Right lobe of liver (tissue), 6 donors: ENCODE measurements around the gene MDM2. TPM values are rescaled to one million over a fixed set of nuclear protein-coding genes. Genes with fewer than 3 reads are reported as not detected.

ENCODE experiments used
- ATAC-seq, 4 donors: fragments of 200-7000 bp; cut with Tn5 transposase; one replicate each; pipeline ENCODE4 v1.9.1; 2020; ENCODE audit warnings: mild to moderate bottlenecking in 4 of 4, moderate library complexity in 4 of 4
- DNase-seq, 3 donors: peaks; one replicate each; pipeline ENCODE4 v3.0.0-alpha.2; 2020
- H3K27ac ChIP-seq, 3 donors: fragments of 200-600 bp; one replicate each; pipeline ENCODE4 v1.8.0; 2022
- H3K27me3 ChIP-seq, 2 donors: fragments of 200-600 bp; one replicate each; pipeline ENCODE4 v1.8.0; 2022
- H3K36me3 ChIP-seq, 4 donors: fragments of 200-600 bp; sonication (generic) in 1 of 4; one replicate each; pipeline versions ENCODE4 v1.5.1 to v1.8.0; 2017 to 2022; ENCODE audit warnings: control low read depth in 1 of 4
- H3K4me1 ChIP-seq, 4 donors: fragments of 200-600 bp; sonication (generic) in 1 of 4; one replicate each; pipeline versions ENCODE4 v1.5.1 to v1.8.0; 2017 to 2022; ENCODE audit warnings: control low read depth in 1 of 4
- H3K4me3 ChIP-seq, 3 donors: fragments of 200-600 bp; one replicate each; pipeline ENCODE4 v1.8.0; 2022
- H3K9me3 ChIP-seq, 4 donors: fragments of 200-600 bp; sonication (generic) in 1 of 4; one replicate each; pipeline versions ENCODE4 v1.5.1 to v1.8.0; 2017 to 2022; ENCODE audit warnings: control low read depth in 1 of 4
- POLR2A ChIP-seq: fragments of 450-650 bp; IDR thresholded peaks from one replicate; pipeline ENCODE4 v1.6.1; 2017; ENCODE audit warnings: antibody characterized with exemption, mild to moderate bottlenecking
- WGBS: methylation state at CpG from one replicate; pipeline ENCODE4 v1.1.6; 2018; ENCODE audit warnings: low coverage, low lambda C conversion rate; ENCODE audit not compliant: insufficient coverage; ENCODE audit errors: missing lambda C conversion rate; 5-methylcytosine and 5-hydroxymethylcytosine counted together
- intact Hi-C, 2 donors: fragments of 100-400 bp; cut with DNase I; formaldehyde crosslinking; loops; one replicate each; pipeline versions ENCODE4 v1.11.2 to v1.14.1; 2022
- total RNA-seq, 6 experiments: library from RNA; depleted of rRNA in 2 of 6; stranded (reverse); fragments of >200 nt in 2 of 6; fragmentation: NEBNext Ultra II Directional in 3 of 6; extraction: Animal tissue kit (Norgen Biotek cat#: 25700) in 3 of 6; gene quantifications; one replicate each; pipeline versions ENCODE4 v1.1.0 to v1.2.4, GENCODE V29; 2016 to 2023
- TF ChIP-seq, protein P1 (sequence below), 4 donors: fragments of 200-600 bp in 3 of 4; fragments of 450-650 bp in 1 of 4; IDR thresholded peaks; one replicate each; pipeline versions ENCODE4 v1.5.1 to v1.8.0; 2016 to 2022; ENCODE audit warnings: antibody characterized with exemption in 4 of 4, mild to moderate bottlenecking in 2 of 4
- donor health status: DM: no; HTN: yes; CAD: no.
- donor health status: DM: no; HTN: no; CAD: no.
- donor health status: DM: no; HTN: no; CAD: no.
- donor health status: DM: no; HTN: yes; CAD: no.
- donor health status: DM: no; HTN: yes; CAD: no.

Gene MDM2
- total RNA-seq, 6 experiments from 2014 or later: 56.9 to 74.3 (median 64.0) TPM

- Histone ChIP-seq H3K36me3 (no peaks in the 10 kb centered on the region), H3K27ac (no peak overlapping the region), H3K27me3 (no peaks in the 10 kb centered on the region), H3K4me3 (no peak overlapping the region), H3K9me3 (no peaks in the 10 kb centered on the region), H3K4me1 (peaks cover 0 to 32% (median 15%) of the 10 kb centered on the region in 4 donors)
- no peak for TF ChIP-seq POLR2A
- TF ChIP-seq, protein P1, sequence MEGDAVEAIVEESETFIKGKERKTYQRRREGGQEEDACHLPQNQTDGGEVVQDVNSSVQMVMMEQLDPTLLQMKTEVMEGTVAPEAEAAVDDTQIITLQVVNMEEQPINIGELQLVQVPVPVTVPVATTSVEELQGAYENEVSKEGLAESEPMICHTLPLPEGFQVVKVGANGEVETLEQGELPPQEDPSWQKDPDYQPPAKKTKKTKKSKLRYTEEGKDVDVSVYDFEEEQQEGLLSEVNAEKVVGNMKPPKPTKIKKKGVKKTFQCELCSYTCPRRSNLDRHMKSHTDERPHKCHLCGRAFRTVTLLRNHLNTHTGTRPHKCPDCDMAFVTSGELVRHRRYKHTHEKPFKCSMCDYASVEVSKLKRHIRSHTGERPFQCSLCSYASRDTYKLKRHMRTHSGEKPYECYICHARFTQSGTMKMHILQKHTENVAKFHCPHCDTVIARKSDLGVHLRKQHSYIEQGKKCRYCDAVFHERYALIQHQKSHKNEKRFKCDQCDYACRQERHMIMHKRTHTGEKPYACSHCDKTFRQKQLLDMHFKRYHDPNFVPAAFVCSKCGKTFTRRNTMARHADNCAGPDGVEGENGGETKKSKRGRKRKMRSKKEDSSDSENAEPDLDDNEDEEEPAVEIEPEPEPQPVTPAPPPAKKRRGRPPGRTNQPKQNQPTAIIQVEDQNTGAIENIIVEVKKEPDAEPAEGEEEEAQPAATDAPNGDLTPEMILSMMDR (IDR thresholded peaks at IDR 0.05): no peak
- intact Hi-C loops: loop anchor here in 1 of 2 donors (5.0 kb wide), 1 partner anchor 179 kb away; no protein-coding TSS in a partner anchor
- DNase-seq (no peak), ATAC-seq (no peak)
- WGBS: no CpG with 5 or more reads among the region's 3 CpGs
Observed at GRCh38 chr12:68893741-68894140, 85.8 kb downstream of the MDM2 start.

DNA sequence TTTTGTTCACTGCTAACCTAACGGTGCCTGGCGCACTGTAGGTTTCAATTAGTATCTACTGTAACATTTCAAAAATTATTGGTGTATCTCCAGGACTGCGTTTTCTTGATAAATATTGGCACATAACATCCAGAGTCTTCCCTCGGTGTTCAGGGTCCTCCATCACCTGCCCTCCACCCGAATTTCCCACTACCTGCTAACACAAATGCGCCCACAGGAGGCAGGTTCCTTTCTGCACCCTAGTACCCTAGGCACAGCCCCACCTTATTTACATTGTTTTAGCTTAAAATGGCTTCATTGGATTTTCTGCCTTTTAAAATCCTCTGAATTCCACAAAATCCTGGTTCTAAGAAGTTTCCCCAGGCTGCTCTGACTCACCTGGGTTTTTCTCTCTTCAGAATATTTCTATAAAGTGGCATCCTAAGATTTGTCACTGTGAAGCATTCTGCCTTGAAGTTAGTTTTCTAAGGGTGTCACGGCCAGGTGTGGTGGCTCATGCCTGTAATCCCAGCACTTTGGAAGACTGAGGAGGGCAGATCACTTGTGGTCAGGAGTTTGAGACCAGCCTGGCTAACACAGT lies 86.4 kb downstream of the MDM2 start:
- intact Hi-C loops: loop anchor here in 1 of 2 donors (5.0 kb wide), 1 partner anchor 178 kb away; no protein-coding TSS in a partner anchor
- no peak overlapping the region for H3K4me3 ChIP-seq
- peaks cover 0 to 36% (median 17%) of the 10 kb centered on the region in 4 donors for H3K4me1 ChIP-seq
- ATAC-seq (no peak), DNase-seq (no peak)
- no peaks in the 10 kb centered on the region for H3K9me3 ChIP-seq
- no peaks in the 10 kb centered on the region for H3K27me3 ChIP-seq
- WGBS: 96% methylated on average over 7 of the region's 7 CpGs
- H3K36me3 ChIP-seq: no peaks in the 10 kb centered on the region
- no peak overlapping the region for H3K27ac ChIP-seq
- TF ChIP-seq, protein P1 (IDR thresholded peaks at IDR 0.05): no peak

- Histone ChIP-seq H3K9me3 (no peaks in the 10 kb centered on the region), H3K4me3 (no peak overlapping the region), H3K36me3 (no peaks in the 10 kb centered on the region), H3K27me3 (no peaks in the 10 kb centered on the region), H3K4me1 (peaks cover 0 to 40% (median 18%) of the 10 kb centered on the region in 4 donors), H3K27ac (peak overlapping the region; percentile 23 to 70 (median 62))
- ATAC-seq: no peak
- 64% methylated on average over 4 of the region's 4 CpGs for WGBS
- intact Hi-C loops: no loop called here
- TF ChIP-seq, protein P1 (IDR thresholded peaks at IDR 0.05): no peak
- no peak for TF ChIP-seq POLR2A
- no peak for DNase-seq
Observed at GRCh38 chr12:68896881-68897540, 89.0 kb downstream of the MDM2 start.

DNA sequence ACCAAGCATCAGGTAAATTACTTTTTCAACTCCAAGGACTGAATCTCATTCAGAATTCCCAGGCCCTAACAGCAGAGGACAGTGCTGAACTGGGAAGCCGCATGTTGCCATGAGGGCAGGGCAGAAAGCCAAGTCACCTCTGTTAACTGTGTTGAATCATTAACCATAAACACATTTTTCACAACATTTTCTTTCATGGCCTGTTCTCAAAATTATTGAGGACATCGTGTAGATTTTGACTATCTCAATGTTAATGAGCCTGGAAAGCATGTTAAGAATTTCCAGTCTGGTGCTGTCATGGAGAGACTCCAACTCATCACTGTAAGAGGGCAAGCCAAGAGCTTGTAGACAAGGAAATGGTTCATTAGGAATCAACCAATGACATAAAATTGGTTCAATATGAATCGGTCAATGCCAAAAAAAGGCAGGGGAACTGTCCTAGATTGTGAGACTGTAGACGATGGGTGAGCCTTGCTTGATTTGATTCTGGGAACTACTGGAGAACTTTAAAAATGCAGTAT lies 91.3 kb downstream of the MDM2 start:
- no peaks in the 10 kb centered on the region for H3K9me3 ChIP-seq
- 17% methylated on average over 4 of the region's 4 CpGs for WGBS
- peak overlapping the region; percentile 23 to 70 (median 62) for H3K27ac ChIP-seq
- H3K4me3 ChIP-seq: no peak overlapping the region
- H3K27me3 ChIP-seq: no peaks in the 10 kb centered on the region
- intact Hi-C loops: no loop called here
- H3K36me3 ChIP-seq: no peaks in the 10 kb centered on the region
- DNase-seq (peak; percentile 71 to 84 (median 73)), ATAC-seq (peak; percentile 77 to 92 (median 88))
- H3K4me1 ChIP-seq: peaks cover 0 to 44% (median 18%) of the 10 kb centered on the region in 4 donors
- TF ChIP-seq, protein P1 (IDR thresholded peaks at IDR 0.05): peak; percentile 63 to 81 (median 72)
- no peak for TF ChIP-seq POLR2A
